Caco-2 (cell line): ENCODE data around the gene BTBD3. TPM values are rescaled to one million over a fixed set of nuclear protein-coding genes. Genes with fewer than 3 reads are reported as not detected.

Experiments
- BruUV-seq: library from RNA; stranded (reverse); fragments of 400-500 nt; replicated peaks from 2 replicates; lab custom pipeline; 2021; lab: Mats Ljungman, UMichigan
- CTCF ChIA-PET: fragments of 300-600 bp; sonication (Branson Sonifier 250); formaldehyde crosslinking; loops from one replicate; lab custom pipeline; 2022; ENCODE audit warnings: antibody characterized with exemption; lab: Charles Lee
- POLR2A ChIA-PET: fragments of 300-600 bp; sonication (Branson Sonifier 250); formaldehyde crosslinking; loops from one replicate; lab custom pipeline; 2022; ENCODE audit warnings: antibody characterized with exemption; lab: Charles Lee
- DNase-seq, 2 experiments: peaks; one replicate each; pipeline versions ENCODE4 v3.0.0 to v3.0.0-alpha.2; 2020 to 2022
- H3K27me3 ChIP-seq: replicated peaks from 2 replicates; pipeline ENCODE4 v1.6.0; 2011; ENCODE audit warnings: low read length; ENCODE audit not compliant: control insufficient read depth, insufficient read depth
- H3K36me3 ChIP-seq: 2 replicates; pipeline ENCODE4 v1.5.1; 2011; ENCODE audit warnings: low read length; ENCODE audit not compliant: control insufficient read depth, insufficient read depth
- H3K4me1 ChIP-seq: fragments of 250-450 bp; sonication (Bioruptor Pico); 2 replicates; pipeline ENCODE4 v1.5.1; 2020; ENCODE audit warnings: mild to moderate bottlenecking
- H3K4me3 ChIP-seq: 2 replicates; pipeline ENCODE4 v1.5.1; 2011; ENCODE audit warnings: low read depth, mild to moderate bottlenecking, control low read depth, low read length
- H3K9me3 ChIP-seq: fragments of 250-450 bp; sonication (Bioruptor Pico); 2 replicates; pipeline ENCODE4 v1.5.1; 2020; ENCODE audit warnings: mild to moderate bottlenecking, moderate library complexity
- H3K27ac Mint-ChIP-seq: one replicate; pipeline ENCODE4 v1.8.0; 2022; ENCODE audit warnings: mixed read lengths; ENCODE audit not compliant: unreplicated experiment
- H3K27me3 Mint-ChIP-seq: one replicate; pipeline ENCODE4 v1.8.0; 2022; ENCODE audit warnings: mixed read lengths; ENCODE audit not compliant: insufficient read depth, unreplicated experiment
- H3K36me3 Mint-ChIP-seq: one replicate; pipeline ENCODE4 v1.8.0; 2022; ENCODE audit warnings: mild to moderate bottlenecking, mixed read lengths; ENCODE audit not compliant: insufficient read depth, unreplicated experiment
- H3K4me1 Mint-ChIP-seq: one replicate; pipeline ENCODE4 v1.8.0; 2022; ENCODE audit warnings: low read depth, mixed read lengths; ENCODE audit not compliant: unreplicated experiment
- H3K4me3 Mint-ChIP-seq: one replicate; pipeline ENCODE4 v1.8.0; 2022; ENCODE audit warnings: mild to moderate bottlenecking, moderate library complexity, mixed read lengths; ENCODE audit not compliant: unreplicated experiment
- H3K9me3 Mint-ChIP-seq: one replicate; pipeline ENCODE4 v1.8.0; 2022; ENCODE audit warnings: mixed read lengths; ENCODE audit not compliant: unreplicated experiment
- CTCF ChIP-seq, 2 experiments: fragments of 200-600 bp in 1 of 2; IDR thresholded peaks; 1 replicate in 1 of 2; 2 replicates in 1 of 2; pipeline versions ENCODE4 v1.5.1 to v1.8.0; 2011 to 2022; ENCODE audit warnings: antibody characterized with exemption in 1 of 2, control low read depth in 1 of 2, inconsistent platforms in 1 of 2, low read depth in 1 of 2, low read length in 1 of 2, mild to moderate bottlenecking in 1 of 2, moderate library complexity in 1 of 2; ENCODE audit not compliant: insufficient read depth in 1 of 2, severe bottlenecking in 1 of 2, unreplicated experiment in 1 of 2
- intact Hi-C: fragments of 100-400 bp; cut with micrococcal nuclease; formaldehyde crosslinking; loops from one replicate; pipeline ENCODE4 v1.10.0; 2022; ENCODE audit not compliant: unreplicated experiment
- total RNA-seq: library from RNA; stranded (reverse); gene quantifications from 2 replicates; pipeline ENCODE4 v1.2.3, GENCODE V29; 2022

Gene BTBD3
- total RNA-seq, 1 experiment from 2014 or later = 44.1 TPM

GRCh38 chr20:11921321-11921720 is 3.6 kb downstream of the BTBD3 start:
- no peaks in the 10 kb centered on the region for H3K4me1 Mint-ChIP-seq
- no TSS peak for BruUV-seq
- POLR2A ChIA-PET = no interaction called here

GRCh38 chr20:11922561-11922960 is 4.9 kb downstream of the BTBD3 start:
- Histone ChIP-seq H3K4me3 (no peak overlapping the region), H3K4me1 (no peaks in the 10 kb centered on the region), H3K9me3 (no peaks in the 10 kb centered on the region), H3K27me3 (no peaks in the 10 kb centered on the region), H3K36me3 (peaks cover 5% of the 10 kb centered on the region)
- Mint-ChIP-seq H3K4me1 (no peaks in the 10 kb centered on the region), H3K27ac (no peak overlapping the region), H3K4me3 (no peak overlapping the region), H3K9me3 (no peaks in the 10 kb centered on the region), H3K36me3 (peaks cover 8% of the 10 kb centered on the region), H3K27me3 (no peaks in the 10 kb centered on the region)
- CTCF ChIA-PET = no interaction called here
- DNase-seq = no peak
- POLR2A ChIA-PET = no interaction called here
- no TSS peak for BruUV-seq
- no peak for TF ChIP-seq CTCF (IDR thresholded peaks at IDR 0.05; ENCODE audit: insufficient read depth in 1 of 2, low read depth in 1 of 2, low read length in 1 of 2, severe bottlenecking in 1 of 2, unreplicated experiment in 1 of 2)
- intact Hi-C loops = no loop called here

More at GRCh38 chr20:11921321-11921720, 3.6 kb downstream of the BTBD3 start:
- DNase-seq = no peak
- Histone ChIP-seq H3K4me1 (no peaks in the 10 kb centered on the region), H3K9me3 (no peaks in the 10 kb centered on the region), H3K36me3 (peaks cover 5% of the 10 kb centered on the region), H3K27me3 (no peaks in the 10 kb centered on the region), H3K4me3 (no peak overlapping the region)
- Mint-ChIP-seq H3K27ac (no peak overlapping the region), H3K4me3 (no peak overlapping the region), H3K36me3 (no peaks in the 10 kb centered on the region), H3K27me3 (no peaks in the 10 kb centered on the region), H3K9me3 (no peaks in the 10 kb centered on the region)
- CTCF ChIA-PET = no interaction called here
- TF ChIP-seq CTCF (IDR thresholded peaks at IDR 0.05; ENCODE audit: insufficient read depth in 1 of 2, low read depth in 1 of 2, low read length in 1 of 2, severe bottlenecking in 1 of 2, unreplicated experiment in 1 of 2) = no peak
- intact Hi-C loops = no loop called here

- Histone ChIP-seq H3K36me3 (peaks cover 5% of the 10 kb centered on the region), H3K4me3 (no peak overlapping the region), H3K4me1 (no peaks in the 10 kb centered on the region), H3K9me3 (no peaks in the 10 kb centered on the region), H3K27me3 (no peaks in the 10 kb centered on the region)
- Mint-ChIP-seq H3K27me3 (no peaks in the 10 kb centered on the region), H3K4me1 (no peaks in the 10 kb centered on the region), H3K9me3 (no peaks in the 10 kb centered on the region), H3K27ac (no peak overlapping the region), H3K4me3 (no peak overlapping the region), H3K36me3 (peaks cover 24% of the 10 kb centered on the region)
- TF ChIP-seq CTCF (IDR thresholded peaks at IDR 0.05; ENCODE audit: insufficient read depth in 1 of 2, low read depth in 1 of 2, low read length in 1 of 2, severe bottlenecking in 1 of 2, unreplicated experiment in 1 of 2) = no peak
- BruUV-seq = no TSS peak
- no peak for DNase-seq
- ChIA-PET POLR2A (no interaction called here), CTCF (no interaction called here)
- intact Hi-C loops = no loop called here
Measured at GRCh38 chr20:11924923-11925322, 7.2 kb downstream of the BTBD3 start.
